Activated B cell treated with CpG ODN at 0.5 μM for 24 hours (primary cell): Measurements from ENCODE around the gene ITPRIP. TPM values are rescaled to one million over a fixed set of nuclear protein-coding genes. Genes with fewer than 3 reads are reported as not detected.

ENCODE experiments used
- ATAC-seq: fragments of 200-7000 bp; cut with Tn5 transposase; one replicate; pipeline ENCODE4 v1.10.0; 2021; ENCODE audit warnings: low read depth, mild to moderate bottlenecking, moderate library complexity
- CTCF ChIA-PET: fragments of 350-600 bp; sonication (Branson Sonifier 250); formaldehyde crosslinking; loops from one replicate; lab custom pipeline; 2021; ENCODE audit warnings: antibody characterized with exemption; lab: Charles Lee
- POLR2A ChIA-PET: fragments of 350-600 bp; sonication (Branson Sonifier 250); formaldehyde crosslinking; loops from one replicate; lab custom pipeline; 2021; ENCODE audit warnings: antibody characterized with exemption; lab: Charles Lee
- DNase-seq: peaks from one replicate; pipeline ENCODE4 v3.0.0; 2022
- H3K27ac Mint-ChIP-seq: one replicate; pipeline ENCODE4 v1.8.0; 2020; ENCODE audit warnings: mixed read lengths
- H3K27me3 Mint-ChIP-seq: one replicate; pipeline ENCODE4 v1.8.0; 2021; ENCODE audit warnings: mixed read lengths
- H3K36me3 Mint-ChIP-seq: one replicate; pipeline ENCODE4 v1.8.0; 2021; ENCODE audit warnings: low read depth, mixed read lengths
- H3K4me1 Mint-ChIP-seq: one replicate; pipeline ENCODE4 v1.8.0; 2021; ENCODE audit warnings: mixed read lengths
- H3K4me3 Mint-ChIP-seq: one replicate; pipeline ENCODE4 v1.8.0; 2020; ENCODE audit warnings: mild to moderate bottlenecking, mixed read lengths
- H3K9me3 Mint-ChIP-seq: one replicate; pipeline ENCODE4 v1.8.0; 2020; ENCODE audit warnings: mixed read lengths
- CTCF ChIP-seq: fragments of 200-600 bp; IDR thresholded peaks from one replicate; pipeline ENCODE4 v1.8.0; 2022; ENCODE audit warnings: antibody characterized with exemption, mild to moderate bottlenecking
- intact Hi-C: fragments of 100-400 bp; cut with micrococcal nuclease; formaldehyde crosslinking; loops from one replicate; pipeline ENCODE4 v1.15.1; 2024
- total RNA-seq: library from RNA; stranded (reverse); gene quantifications from 2 replicates; pipeline ENCODE4 v1.2.3, GENCODE V29; 2022

The ITPRIP gene
- total RNA-seq, 1 donor from 2014 or later, result 26.1 TPM

GRCh38 chr10:104329735-104330134 is 8.5 kb downstream of the ITPRIP start:
- DNase-seq (no peak), ATAC-seq (no peak)
- TF ChIP-seq CTCF, result no peak
- Mint-ChIP-seq H3K27me3 (no peaks in the 10 kb centered on the region), H3K36me3 (peaks cover 28% of the 10 kb centered on the region), H3K9me3 (no peaks in the 10 kb centered on the region), H3K27ac (peak overlapping the region; percentile 72), H3K4me3 (peak overlapping the region; percentile 50), H3K4me1 (peaks cover 95% of the 10 kb centered on the region)
- CTCF ChIA-PET, result interaction anchor here (1.3 to 2.1 kb wide), 3 partner anchors 20 to 24 kb away, joined by 3 to 11 read pairs (median 4); no protein-coding TSS in a partner anchor
- POLR2A ChIA-PET, result interaction anchor here (1.1 to 1.7 kb wide), 4 partner anchors 8 to 24 kb away, joined by 4 to 17 read pairs (median 8); partner anchors contain the start of gene ITPRIP
- intact Hi-C loops, result loop anchor here (1.0 to 2.0 kb wide), 3 partner anchors 8 to 21 kb away; no protein-coding TSS in a partner anchor

GRCh38 chr10:104328896-104329710 is 9.2 kb downstream of the ITPRIP start:
- intact Hi-C loops, result loop anchor here (1.0 to 2.0 kb wide), 3 partner anchors 8 to 20 kb away; no protein-coding TSS in a partner anchor
- peaks cover 29% of the 10 kb centered on the region for H3K36me3 Mint-ChIP-seq
- CTCF ChIA-PET, result interaction anchor here (1.0 to 2.1 kb wide), 4 partner anchors 20 to 24 kb away, joined by 3 to 11 read pairs (median 4); no protein-coding TSS in a partner anchor
- peak overlapping the region; percentile 72 for H3K27ac Mint-ChIP-seq
- POLR2A ChIA-PET, result interaction anchor here (1.1 to 1.7 kb wide), 4 partner anchors 9 to 23 kb away, joined by 4 to 17 read pairs (median 8); partner anchors contain the start of gene ITPRIP
- ATAC-seq (peak; percentile 82), DNase-seq (peak; percentile 44)
- peak overlapping the region; percentile 50 for H3K4me3 Mint-ChIP-seq
- H3K27me3 Mint-ChIP-seq, result no peaks in the 10 kb centered on the region
- H3K9me3 Mint-ChIP-seq, result no peaks in the 10 kb centered on the region
- no peak for TF ChIP-seq CTCF
- H3K4me1 Mint-ChIP-seq, result peaks cover 95% of the 10 kb centered on the region

GRCh38 chr10:104328646-104328895 is 9.7 kb downstream of the ITPRIP start:
- H3K27me3 Mint-ChIP-seq, result no peaks in the 10 kb centered on the region

GRCh38 chr10:104327745-104328645 is 10.3 kb downstream of the ITPRIP start:
- peak overlapping the region; percentile 46 for H3K4me3 Mint-ChIP-seq
- ChIA-PET POLR2A (interaction anchor here (1.7 to 2.3 kb wide), 3 partner anchors 10 to 22 kb away, joined by 9 to 17 read pairs (median 11); partner anchors contain the start of gene ITPRIP), CTCF (interaction anchor here (1.0 to 2.1 kb wide), 3 partner anchors 22 to 23 kb away, joined by 3 to 11 read pairs (median 6); no protein-coding TSS in a partner anchor)
- TF ChIP-seq CTCF, result no peak
- peak overlapping the region; percentile 72 for H3K27ac Mint-ChIP-seq
- intact Hi-C loops, result loop anchor here (1.0 to 2.0 kb wide), 2 partner anchors 8 to 21 kb away; no protein-coding TSS in a partner anchor
- no peak for DNase-seq
- H3K9me3 Mint-ChIP-seq, result no peaks in the 10 kb centered on the region
- H3K36me3 Mint-ChIP-seq, result peaks cover 25% of the 10 kb centered on the region
- no peaks in the 10 kb centered on the region for H3K27me3 Mint-ChIP-seq
- H3K4me1 Mint-ChIP-seq, result peaks cover 97% of the 10 kb centered on the region
- ATAC-seq, result no peak

More at GRCh38 chr10:104328646-104328895, 9.7 kb downstream of the ITPRIP start:
- H3K4me3 Mint-ChIP-seq, result peak overlapping the region; percentile 50
- H3K36me3 Mint-ChIP-seq, result peaks cover 29% of the 10 kb centered on the region
- DNase-seq (no peak), ATAC-seq (no peak)
- CTCF ChIA-PET, result interaction anchor here (1.0 to 2.1 kb wide), 3 partner anchors 21 to 23 kb away, joined by 3 to 11 read pairs (median 3); no protein-coding TSS in a partner anchor
- intact Hi-C loops, result loop anchor here (1.0 to 2.0 kb wide), 2 partner anchors 8 to 20 kb away; no protein-coding TSS in a partner anchor
- H3K9me3 Mint-ChIP-seq, result no peaks in the 10 kb centered on the region
- peak overlapping the region; percentile 72 for H3K27ac Mint-ChIP-seq
- POLR2A ChIA-PET, result interaction anchor here (1.1 to 1.7 kb wide), 4 partner anchors 10 to 23 kb away, joined by 4 to 17 read pairs (median 8); partner anchors contain the start of gene ITPRIP
- no peak for TF ChIP-seq CTCF
- peaks cover 97% of the 10 kb centered on the region for H3K4me1 Mint-ChIP-seq
